Measurements from ENCODE around the gene AKR1A1. TPM values are rescaled to one million over a fixed set of nuclear protein-coding genes. Genes with fewer than 3 reads are reported as not detected.
A peak's percentile ranks its signal among the peaks of the same experiment; 100 is the strongest.

Gene AKR1A1
- total RNA-seq, 4 donors from 2014 or later = 15.6 to 40.1 (median 37.1) TPM

- TF ChIP-seq POLR2A (IDR thresholded peaks at IDR 0.05) (no peak), CTCF (IDR thresholded peaks at IDR 0.05 in 4 of 5, conservative IDR thresholded peaks at IDR 0.05 in 1 of 5) (no peak)
Measured at GRCh38 chr1:45566722-45567121, 16.1 kb downstream of the AKR1A1 start.

DNA sequence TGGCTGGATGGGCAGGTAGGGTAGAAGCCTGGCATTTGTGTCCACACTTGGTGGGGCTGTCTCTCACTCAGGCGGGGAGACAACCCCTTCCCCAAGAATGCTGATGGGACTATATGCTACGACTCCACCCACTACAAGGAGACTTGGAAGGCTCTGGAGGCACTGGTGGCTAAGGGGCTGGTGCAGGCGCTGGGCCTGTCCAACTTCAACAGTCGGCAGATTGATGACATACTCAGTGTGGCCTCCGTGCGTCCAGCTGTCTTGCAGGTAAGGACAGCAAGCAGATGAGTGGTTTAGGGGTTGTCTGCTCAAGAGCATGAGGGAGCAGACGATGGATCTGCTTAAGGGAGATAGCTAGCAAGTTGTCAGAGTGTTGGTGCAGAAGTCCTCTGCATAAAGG lies 17.3 kb downstream of the AKR1A1 start:
- TF ChIP-seq CTCF (IDR thresholded peaks at IDR 0.05 in 4 of 5, conservative IDR thresholded peaks at IDR 0.05 in 1 of 5) (no peak), POLR2A (IDR thresholded peaks at IDR 0.05) (no peak)
- Histone ChIP-seq H3K36me3 (peaks cover 0 to 39% of the 10 kb centered on the region in 2 donors), H3K27ac (no peak overlapping the region), H3K9me3 (no peaks in the 10 kb centered on the region), H3K4me1 (peaks cover 0 to 5% of the 10 kb centered on the region in 2 donors), H3K4me3 (no peak overlapping the region), H3K27me3 (no peaks in the 10 kb centered on the region)
- DNase-seq (no peak), ATAC-seq (no peak)
- in situ Hi-C loops (cut with MboI; ENCODE audit: low sequenced_read_pairs in 4 of 4) (loop anchor here (5.0 to 25.0 kb wide), 7 partner anchors 53 to 556 kb away; partner anchors contain the start of genes HECTD3 (in 2 of the 4), UROD (in 2 of the 4), CCDC163 (in 1 of the 4) and MMACHC (in 1 of the 4)), intact Hi-C loops (cut with DNase I; ENCODE audit: low total_unique reads) (no loop called here)

More at GRCh38 chr1:45566722-45567121, 16.1 kb downstream of the AKR1A1 start:
- H3K4me1 ChIP-seq = peaks cover 0 to 5% of the 10 kb centered on the region in 2 donors
- no peak overlapping the region for H3K4me3 ChIP-seq
- peaks cover 0 to 49% of the 10 kb centered on the region in 2 donors for H3K36me3 ChIP-seq
- peak; percentile 24 to 52 for DNase-seq
- H3K9me3 ChIP-seq = no peaks in the 10 kb centered on the region
- ATAC-seq = peak; percentile 12 to 39
- H3K27me3 ChIP-seq = no peaks in the 10 kb centered on the region
- in situ Hi-C loops (cut with MboI; ENCODE audit: low sequenced_read_pairs in 4 of 4) = loop anchor here (5.0 to 25.0 kb wide), 7 partner anchors 52 to 554 kb away; partner anchors contain the start of genes HECTD3 (in 2 of the 4), UROD (in 2 of the 4), CCDC163 (in 1 of the 4) and MMACHC (in 1 of the 4)
- peak overlapping the region in 2 of 4 donors; percentile 10 to 33 for H3K27ac ChIP-seq
- intact Hi-C loops (cut with DNase I; ENCODE audit: low total_unique reads) = no loop called here

- Histone ChIP-seq H3K4me3 (no peak overlapping the region), H3K27ac (no peak overlapping the region), H3K27me3 (no peaks in the 10 kb centered on the region), H3K4me1 (peaks cover 0 to 5% of the 10 kb centered on the region in 2 donors), H3K9me3 (no peaks in the 10 kb centered on the region), H3K36me3 (peaks cover 0 to 34% of the 10 kb centered on the region in 2 donors)
- DNase-seq = no peak
- TF ChIP-seq CTCF (IDR thresholded peaks at IDR 0.05 in 4 of 5, conservative IDR thresholded peaks at IDR 0.05 in 1 of 5) (no peak), POLR2A (IDR thresholded peaks at IDR 0.05) (no peak)
- no peak for ATAC-seq
- in situ Hi-C loops (cut with MboI; ENCODE audit: low sequenced_read_pairs in 4 of 4) = loop anchor here (5.0 to 25.0 kb wide), 7 partner anchors 54 to 556 kb away; partner anchors contain the start of genes HECTD3 (in 2 of the 4), UROD (in 2 of the 4), CCDC163 (in 1 of the 4) and MMACHC (in 1 of the 4)
- intact Hi-C loops (cut with DNase I; ENCODE audit: low total_unique reads) = no loop called here
Measured at GRCh38 chr1:45568421-45568820, 17.8 kb downstream of the AKR1A1 start.

DNA sequence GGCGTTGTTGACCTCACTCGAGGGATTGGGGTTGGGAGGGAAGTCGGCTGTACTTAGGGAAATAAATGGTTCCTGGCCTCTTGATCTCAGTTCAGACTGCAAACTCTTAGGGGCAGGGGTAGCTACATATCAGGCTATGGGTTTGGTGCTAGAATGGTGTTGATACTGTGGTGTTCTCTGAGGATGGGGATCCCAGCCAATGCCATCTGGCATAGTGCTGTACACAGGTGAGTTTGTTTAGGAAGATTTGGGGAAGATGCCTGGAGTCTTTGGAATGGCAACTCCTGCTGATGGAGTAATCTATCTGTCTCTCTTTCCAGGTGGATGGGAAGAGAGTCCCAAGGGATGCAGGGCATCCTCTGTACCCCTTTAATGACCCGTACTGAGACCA lies 18.9 kb downstream of the AKR1A1 start:
- Histone ChIP-seq H3K27ac (no peak overlapping the region), H3K9me3 (no peaks in the 10 kb centered on the region), H3K4me3 (no peak overlapping the region), H3K36me3 (peaks cover 0 to 24% of the 10 kb centered on the region in 2 donors), H3K4me1 (peaks cover 0 to 5% of the 10 kb centered on the region in 2 donors), H3K27me3 (no peaks in the 10 kb centered on the region)
- in situ Hi-C loops (cut with MboI; ENCODE audit: low sequenced_read_pairs in 4 of 4) = loop anchor here (5.0 to 25.0 kb wide), 7 partner anchors 55 to 557 kb away; partner anchors contain the start of genes HECTD3 (in 2 of the 4), UROD (in 2 of the 4), CCDC163 (in 1 of the 4) and MMACHC (in 1 of the 4)
- ATAC-seq (no peak), DNase-seq (no peak)
- intact Hi-C loops (cut with DNase I; ENCODE audit: low total_unique reads) = no loop called here
- no peak for TF ChIP-seq POLR2A (IDR thresholded peaks at IDR 0.05)
- no peak for TF ChIP-seq CTCF (IDR thresholded peaks at IDR 0.05 in 4 of 5, conservative IDR thresholded peaks at IDR 0.05 in 1 of 5)

All from gastrocnemius medialis (tissue), 4 donors.